HCT116 (cell line): Measurements from ENCODE around the gene OR52E2. TPM values are rescaled to one million over a fixed set of nuclear protein-coding genes. Genes with fewer than 3 reads are reported as not detected.

Source experiments
- ATAC-seq: fragments of 200-7000 bp; cut with Tn5 transposase; 2 replicates; pipeline ENCODE4 v1.9.1; 2020; ENCODE audit warnings: mild to moderate bottlenecking, moderate library complexity
- BruUV-seq: library from RNA; stranded (reverse); fragments of 400-500 nt; replicated peaks from 2 replicates; lab custom pipeline; 2021; lab: Mats Ljungman, UMichigan
- CTCF ChIA-PET: fragments of 300-600 bp; sonication (Branson Sonifier 250); formaldehyde crosslinking; loops from one replicate; lab custom pipeline; 2021; ENCODE audit warnings: antibody characterized with exemption; lab: Charles Lee
- POLR2A ChIA-PET: fragments of 300-600, 350-600 bp; sonication (Branson Sonifier 250); formaldehyde crosslinking; loops from one replicate; lab custom pipeline; 2021; ENCODE audit warnings: antibody characterized with exemption; lab: Charles Lee
- RAD21 ChIA-PET, 2 experiments: fragments of 300-600 bp; sonication (Branson Sonifier 250); formaldehyde crosslinking; loops; one replicate each; lab custom pipeline; 2023; ENCODE audit warnings: low total read pairs in 2 of 2; ENCODE audit not compliant: uncharacterized antibody in 2 of 2, unreplicated experiment in 2 of 2, low non-redundant PET in 1 of 2; lab: Charles Lee
- DNase-seq: peaks from one replicate; pipeline ENCODE4 v3.0.0-alpha.2; 2010; ENCODE audit warnings: low read depth, low spot score
- H2AFZ ChIP-seq: fragments of 200-600 bp; shearing (Covaris generic), sonication (generic); 2 replicates; pipeline ENCODE4 v1.6.1; 2017; ENCODE audit warnings: low read depth, mixed run types, mixed read lengths, antibody characterized with exemption, low read length; ENCODE audit not compliant: poor library complexity, severe bottlenecking
- H3K27ac ChIP-seq: 2 replicates; pipeline ENCODE4 v1.5.1; 2012; ENCODE audit warnings: low read depth, low read length
- H3K27me3 ChIP-seq: fragments of 200-600 bp; sonication (generic); 2 replicates; pipeline ENCODE4 v1.6.1; 2016; ENCODE audit warnings: mixed run types, low read length, mixed read lengths; ENCODE audit not compliant: insufficient read depth
- H3K36me3 ChIP-seq, 2 experiments: fragments of 200-500 bp in 1 of 2; fragments of 200-600 bp in 1 of 2; sonication (Bioruptor generic) in 1 of 2; sonication (generic) in 1 of 2; 2 replicates each; pipeline versions ENCODE4 v1.5.1 to v1.6.1; 2014 to 2016; ENCODE audit warnings: low read length in 2 of 2, inconsistent platforms in 1 of 2, mixed read lengths in 1 of 2, mixed run types in 1 of 2; ENCODE audit not compliant: insufficient read depth in 2 of 2, control insufficient read depth in 1 of 2
- H3K4me1 ChIP-seq, 2 experiments: fragments of 200-600 bp in 1 of 2; sonication (generic) in 1 of 2; 2 replicates each; pipeline versions ENCODE4 v1.5.1 to v1.6.1; 2012 to 2017; ENCODE audit warnings: low read length in 2 of 2, inconsistent platforms in 1 of 2, mild to moderate bottlenecking in 1 of 2, mixed read lengths in 1 of 2, mixed run types in 1 of 2, moderate library complexity in 1 of 2; ENCODE audit not compliant: insufficient read depth in 2 of 2, control insufficient read depth in 1 of 2
- H3K4me2 ChIP-seq: fragments of 200-600 bp; sonication (generic); 2 replicates; pipeline ENCODE4 v1.6.1; 2017; ENCODE audit warnings: mixed run types, low read length, mixed read lengths
- H3K4me3 ChIP-seq, 2 experiments: fragments of 200-600 bp in 1 of 2; sonication (generic) in 1 of 2; replicated peaks in 1 of 2; 2 replicates each; pipeline ENCODE4 v1.5.1; 2011 to 2016; ENCODE audit warnings: low read length in 2 of 2, control low read depth in 1 of 2, low read depth in 1 of 2, mild to moderate bottlenecking in 1 of 2, mixed read lengths in 1 of 2, mixed run types in 1 of 2
- H3K79me2 ChIP-seq: fragments of 200-600 bp; sonication (generic); 2 replicates; pipeline ENCODE4 v1.6.1; 2017; ENCODE audit warnings: mild to moderate bottlenecking, mixed run types, low read length, moderate library complexity, mixed read lengths; ENCODE audit not compliant: insufficient read depth
- H3K9ac ChIP-seq: fragments of 200-600 bp; sonication (generic); 2 replicates; pipeline ENCODE4 v1.6.1; 2016; ENCODE audit warnings: low read length, mixed read lengths
- H3K9me2 ChIP-seq: fragments of 200-600 bp; sonication (generic), shearing (Covaris generic); 2 replicates; pipeline ENCODE4 v1.6.1; 2017; ENCODE audit warnings: mixed run types, mild to moderate bottlenecking, moderate library complexity; ENCODE audit not compliant: insufficient read depth
- H3K9me3 ChIP-seq, 2 experiments: fragments of 200-500 bp in 1 of 2; fragments of 200-600 bp in 1 of 2; sonication (Bioruptor generic) in 1 of 2; sonication (generic) in 1 of 2; 2 replicates each; pipeline ENCODE4 v1.6.1; 2014 to 2017; ENCODE audit warnings: low read length in 2 of 2, mixed read lengths in 2 of 2, inconsistent platforms in 1 of 2, low read depth in 1 of 2, mild to moderate bottlenecking in 1 of 2, mixed run types in 1 of 2, moderate library complexity in 1 of 2; ENCODE audit not compliant: control insufficient read depth in 1 of 2, insufficient read depth in 1 of 2
- H4K20me1 ChIP-seq: fragments of 200-600 bp; sonication (generic), shearing (Covaris generic); 2 replicates; pipeline ENCODE4 v1.6.1; 2017; ENCODE audit warnings: mixed run types, mild to moderate bottlenecking, moderate library complexity; ENCODE audit not compliant: insufficient read depth
- CBX3 ChIP-seq: IDR thresholded peaks from 2 replicates; pipeline ENCODE4 v1.6.1; 2012; ENCODE audit warnings: low read depth
- CEBPB ChIP-seq: IDR thresholded peaks from 2 replicates; pipeline ENCODE4 v1.6.1; 2012; ENCODE audit warnings: low read depth
- EGR1 ChIP-seq: IDR thresholded peaks from 2 replicates; pipeline ENCODE4 v1.6.1; 2012; ENCODE audit warnings: low read depth
- ELF1 ChIP-seq: IDR thresholded peaks from 2 replicates; pipeline ENCODE4 v1.6.1; 2012; ENCODE audit warnings: low read depth, borderline replicate concordance
- EZH2 ChIP-seq: fragments of 200-600 bp; sonication (generic); IDR thresholded peaks from 2 replicates; pipeline ENCODE4 v1.6.1; 2017; ENCODE audit warnings: antibody characterized with exemption, mixed run types
- EZH2phosphoT487 ChIP-seq: fragments of 200-600 bp; IDR thresholded peaks from 2 replicates; pipeline ENCODE4 v1.6.1; 2018; ENCODE audit warnings: antibody characterized with exemption, borderline replicate concordance
- FOSL1 ChIP-seq: IDR thresholded peaks from 2 replicates; pipeline ENCODE4 v1.6.1; 2012; ENCODE audit warnings: low read depth
- JUND ChIP-seq: IDR thresholded peaks from 2 replicates; pipeline ENCODE4 v1.6.1; 2012
- POLR2A ChIP-seq: IDR thresholded peaks from 2 replicates; pipeline ENCODE4 v1.7.0; 2011; ENCODE audit warnings: borderline replicate concordance; ENCODE audit not compliant: insufficient read depth, insufficient read length; ENCODE audit errors: extremely low read depth
- POLR2AphosphoS5 ChIP-seq: IDR thresholded peaks from 2 replicates; pipeline ENCODE4 v1.6.1; 2011; ENCODE audit warnings: mild to moderate bottlenecking, low read depth, low read length, moderate library complexity
- RAD21 ChIP-seq: IDR thresholded peaks from 2 replicates; pipeline ENCODE4 v1.6.1; 2012; ENCODE audit warnings: low read depth, mild to moderate bottlenecking
- SIN3A ChIP-seq: IDR thresholded peaks from 2 replicates; pipeline ENCODE4 v1.6.1; 2012; ENCODE audit warnings: low read depth
- SP1 ChIP-seq: IDR thresholded peaks from 2 replicates; pipeline ENCODE4 v1.6.1; 2012; ENCODE audit warnings: low read depth
- SRF ChIP-seq: IDR thresholded peaks from 2 replicates; pipeline ENCODE4 v1.6.1; 2012; ENCODE audit warnings: low read depth
- TCF7L2 ChIP-seq: IDR thresholded peaks from 2 replicates; pipeline ENCODE4 v1.7.0; 2011; ENCODE audit warnings: borderline replicate concordance, inconsistent platforms; ENCODE audit not compliant: insufficient read depth, insufficient read length; ENCODE audit errors: extremely low read depth
- ZFX ChIP-seq: fragments of 450-650 bp; IDR thresholded peaks from 2 replicates; pipeline ENCODE4 v1.6.1; 2017
- ZNF274 ChIP-seq: fragments of 200-500 bp; sonication (Bioruptor generic); IDR thresholded peaks from 2 replicates; pipeline ENCODE4 v1.6.1; 2014; ENCODE audit warnings: mild to moderate bottlenecking, low read depth, low read length, inconsistent platforms
- intact Hi-C: fragments of 100-400 bp; cut with micrococcal nuclease; formaldehyde crosslinking; loops from 2 replicates; pipeline ENCODE4 v1.10.0; 2022
- total RNA-seq: library from RNA; stranded (reverse); gene quantifications from one replicate; pipeline ENCODE4 v1.2.1, GENCODE V29; 2021; ENCODE audit not compliant: unreplicated experiment
- TF ChIP-seq, protein P1 (sequence below): IDR thresholded peaks from 2 replicates; pipeline ENCODE4 v1.6.1; 2011; ENCODE audit warnings: mild to moderate bottlenecking, low read length, moderate library complexity; ENCODE audit not compliant: insufficient replicate concordance; ENCODE audit errors: extremely low read depth
- TF ChIP-seq, protein P2 (sequence below): IDR thresholded peaks from 2 replicates; pipeline ENCODE4 v1.6.1; 2012; ENCODE audit warnings: low read depth

OR52E2 gene
- total RNA-seq, 1 experiment from 2014 or later: not detected

DNA sequence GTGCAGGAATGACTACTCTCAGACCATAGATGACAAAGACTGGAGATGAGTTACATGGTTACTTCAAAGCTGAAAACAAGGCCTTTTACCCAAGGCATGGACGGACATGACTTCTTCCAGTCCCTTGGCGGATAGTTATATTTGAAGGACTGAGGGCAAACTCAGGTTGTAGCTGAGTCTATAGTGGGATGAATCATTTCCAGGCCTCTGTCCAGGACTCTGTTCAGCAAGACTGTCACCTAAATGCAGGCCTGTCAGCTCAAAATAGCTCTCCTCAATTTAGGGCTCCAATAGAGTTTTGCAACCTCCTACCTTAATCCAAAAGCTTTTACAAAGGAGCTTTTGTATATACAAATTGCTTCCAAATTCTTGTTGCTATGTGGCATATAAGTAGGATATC, 37.4 kb downstream of the OR52E2 start (continued):
- TF ChIP-seq ELF1 (no peak), ZNF274 (no peak), JUND (no peak), FOSL1 (no peak), SP1 (no peak), CBX3 (no peak), EZH2phosphoT487 (no peak)

DNA sequence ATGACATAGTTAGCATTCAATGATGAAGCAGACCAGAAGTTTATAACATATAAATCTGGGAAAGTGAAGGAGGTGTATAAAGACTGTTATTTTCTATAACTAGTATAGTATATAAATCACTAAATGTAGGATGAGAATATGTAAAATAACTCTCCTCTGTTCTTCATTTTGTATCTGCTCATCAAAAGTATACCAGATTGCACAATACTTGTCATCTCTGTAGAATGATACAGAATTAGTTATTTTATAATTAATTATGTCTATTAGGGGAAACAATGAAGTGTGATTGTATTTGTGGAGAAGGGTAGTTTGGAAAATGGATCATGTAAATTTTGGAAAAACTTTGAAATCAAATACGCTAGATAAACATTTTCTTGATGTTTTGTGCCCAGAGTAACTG, 46.4 kb downstream of the OR52E2 start:
- Histone ChIP-seq H3K27ac (no peak overlapping the region), H3K9me3 (no peaks in the 10 kb centered on the region), H4K20me1 (no peaks in the 10 kb centered on the region), H3K9me2 (no peaks in the 10 kb centered on the region), H3K79me2 (no peaks in the 10 kb centered on the region), H3K4me1 (no peaks in the 10 kb centered on the region), H2AFZ (no peak overlapping the region), H3K9ac (no peak overlapping the region), H3K4me2 (no peak overlapping the region), H3K36me3 (no peaks in the 10 kb centered on the region), H3K4me3 (no peak overlapping the region), H3K27me3 (peaks cover 43% of the 10 kb centered on the region)
- TF ChIP-seq POLR2AphosphoS5 (no peak), ZFX (no peak), EZH2 (no peak), RAD21 (no peak), SIN3A (no peak), CEBPB (no peak), EGR1 (no peak), TCF7L2 (no peak), SP1 (no peak), ELF1 (no peak), EZH2phosphoT487 (no peak), POLR2A (no peak), ZNF274 (no peak), SRF (no peak), CBX3 (no peak)
- TF ChIP-seq, protein P1, sequence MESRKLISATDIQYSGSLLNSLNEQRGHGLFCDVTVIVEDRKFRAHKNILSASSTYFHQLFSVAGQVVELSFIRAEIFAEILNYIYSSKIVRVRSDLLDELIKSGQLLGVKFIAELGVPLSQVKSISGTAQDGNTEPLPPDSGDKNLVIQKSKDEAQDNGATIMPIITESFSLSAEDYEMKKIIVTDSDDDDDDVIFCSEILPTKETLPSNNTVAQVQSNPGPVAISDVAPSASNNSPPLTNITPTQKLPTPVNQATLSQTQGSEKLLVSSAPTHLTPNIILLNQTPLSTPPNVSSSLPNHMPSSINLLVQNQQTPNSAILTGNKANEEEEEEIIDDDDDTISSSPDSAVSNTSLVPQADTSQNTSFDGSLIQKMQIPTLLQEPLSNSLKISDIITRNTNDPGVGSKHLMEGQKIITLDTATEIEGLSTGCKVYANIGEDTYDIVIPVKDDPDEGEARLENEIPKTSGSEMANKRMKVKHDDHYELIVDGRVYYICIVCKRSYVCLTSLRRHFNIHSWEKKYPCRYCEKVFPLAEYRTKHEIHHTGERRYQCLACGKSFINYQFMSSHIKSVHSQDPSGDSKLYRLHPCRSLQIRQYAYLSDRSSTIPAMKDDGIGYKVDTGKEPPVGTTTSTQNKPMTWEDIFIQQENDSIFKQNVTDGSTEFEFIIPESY: no peak
- TF ChIP-seq, protein P2, sequence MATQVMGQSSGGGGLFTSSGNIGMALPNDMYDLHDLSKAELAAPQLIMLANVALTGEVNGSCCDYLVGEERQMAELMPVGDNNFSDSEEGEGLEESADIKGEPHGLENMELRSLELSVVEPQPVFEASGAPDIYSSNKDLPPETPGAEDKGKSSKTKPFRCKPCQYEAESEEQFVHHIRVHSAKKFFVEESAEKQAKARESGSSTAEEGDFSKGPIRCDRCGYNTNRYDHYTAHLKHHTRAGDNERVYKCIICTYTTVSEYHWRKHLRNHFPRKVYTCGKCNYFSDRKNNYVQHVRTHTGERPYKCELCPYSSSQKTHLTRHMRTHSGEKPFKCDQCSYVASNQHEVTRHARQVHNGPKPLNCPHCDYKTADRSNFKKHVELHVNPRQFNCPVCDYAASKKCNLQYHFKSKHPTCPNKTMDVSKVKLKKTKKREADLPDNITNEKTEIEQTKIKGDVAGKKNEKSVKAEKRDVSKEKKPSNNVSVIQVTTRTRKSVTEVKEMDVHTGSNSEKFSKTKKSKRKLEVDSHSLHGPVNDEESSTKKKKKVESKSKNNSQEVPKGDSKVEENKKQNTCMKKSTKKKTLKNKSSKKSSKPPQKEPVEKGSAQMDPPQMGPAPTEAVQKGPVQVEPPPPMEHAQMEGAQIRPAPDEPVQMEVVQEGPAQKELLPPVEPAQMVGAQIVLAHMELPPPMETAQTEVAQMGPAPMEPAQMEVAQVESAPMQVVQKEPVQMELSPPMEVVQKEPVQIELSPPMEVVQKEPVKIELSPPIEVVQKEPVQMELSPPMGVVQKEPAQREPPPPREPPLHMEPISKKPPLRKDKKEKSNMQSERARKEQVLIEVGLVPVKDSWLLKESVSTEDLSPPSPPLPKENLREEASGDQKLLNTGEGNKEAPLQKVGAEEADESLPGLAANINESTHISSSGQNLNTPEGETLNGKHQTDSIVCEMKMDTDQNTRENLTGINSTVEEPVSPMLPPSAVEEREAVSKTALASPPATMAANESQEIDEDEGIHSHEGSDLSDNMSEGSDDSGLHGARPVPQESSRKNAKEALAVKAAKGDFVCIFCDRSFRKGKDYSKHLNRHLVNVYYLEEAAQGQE: no peak
- no peak for DNase-seq
- no TSS peak for BruUV-seq
- ChIA-PET RAD21 (no interaction called here), POLR2A (no interaction called here), CTCF (no interaction called here)
- intact Hi-C loops: no loop called here
- ATAC-seq: no peak
